B cell (primary cell): Measurements from ENCODE around the gene DNAJC11. TPM values are rescaled to one million over a fixed set of nuclear protein-coding genes. Genes with fewer than 3 reads are reported as not detected.

Source experiments
- ATAC-seq: fragments of 200-7000 bp; cut with Tn5 transposase; one replicate; pipeline ENCODE4 v1.10.0; 2021; ENCODE audit warnings: low read depth, mild to moderate bottlenecking, moderate number of reproducible peaks, moderate library complexity
- CTCF ChIA-PET: fragments of 350-600 bp; sonication (Branson Sonifier 250); formaldehyde crosslinking; loops from one replicate; lab custom pipeline; 2021; ENCODE audit warnings: antibody characterized with exemption, inconsistent platforms; lab: Charles Lee
- POLR2A ChIA-PET: fragments of 350-600 bp; sonication (Branson Sonifier 250); formaldehyde crosslinking; loops from one replicate; lab custom pipeline; 2021; ENCODE audit warnings: antibody characterized with exemption; lab: Charles Lee
- DNase-seq: peaks from one replicate; pipeline ENCODE4 v3.0.0; 2013
- H2AFZ ChIP-seq: 2 replicates; pipeline ENCODE4 v1.6.1; 2012; ENCODE audit warnings: mild to moderate bottlenecking, low read depth, low read length; ENCODE audit not compliant: insufficient read depth, poor library complexity, severe bottlenecking
- H3K27ac ChIP-seq, 2 donors: 1 replicate in 1 of 2; 2 replicates in 1 of 2; pipeline ENCODE4 v1.5.1; 2012 to 2013; ENCODE audit warnings: low read length in 2 of 2, mild to moderate bottlenecking in 2 of 2, moderate library complexity in 1 of 2
- H3K27me3 ChIP-seq, 4 experiments: fragments of 200-600 bp in 1 of 4; sonication (generic) in 1 of 4; replicated peaks in 1 of 4; 1 replicate in 2 of 4; 2 replicates in 2 of 4; pipeline versions ENCODE4 v1.6.1 to v1.7.0; 2013 to 2016; ENCODE audit warnings: low read length in 3 of 4, mild to moderate bottlenecking in 2 of 4, mixed read lengths in 1 of 4, moderate library complexity in 1 of 4; ENCODE audit not compliant: insufficient read depth in 4 of 4, control insufficient read depth in 3 of 4; ENCODE audit errors: control extremely low read depth in 1 of 4
- H3K36me3 ChIP-seq, 2 experiments: replicated peaks in 1 of 2; 1 replicate in 1 of 2; 2 replicates in 1 of 2; pipeline versions ENCODE4 v1.6.1 to v1.7.1; 2013; ENCODE audit warnings: low read length in 1 of 2; ENCODE audit not compliant: insufficient read depth in 2 of 2, control insufficient read depth in 1 of 2; ENCODE audit errors: control extremely low read depth in 1 of 2, extremely low read depth in 1 of 2
- H3K4me1 ChIP-seq, 2 donors: fragments of 200-600 bp in 1 of 2; sonication (generic) in 1 of 2; 1 replicate in 1 of 2; 2 replicates in 1 of 2; pipeline versions ENCODE4 v1.5.1 to v1.6.1; 2013 to 2017; ENCODE audit warnings: low read length in 2 of 2; ENCODE audit not compliant: control insufficient read depth in 2 of 2, insufficient read depth in 2 of 2
- H3K4me2 ChIP-seq: replicated peaks from 2 replicates; pipeline ENCODE3; 2012; ENCODE audit warnings: mild to moderate bottlenecking, low read depth, low read length; ENCODE audit not compliant: poor library complexity, severe bottlenecking
- H3K4me3 ChIP-seq, 5 experiments: fragments of 200-600 bp in 1 of 5; sonication (generic) in 1 of 5; 1 replicate in 3 of 5; 2 replicates in 2 of 5; pipeline versions ENCODE4 v1.5.1 to v1.7.0; 2011 to 2016; ENCODE audit warnings: low read length in 4 of 5, mild to moderate bottlenecking in 4 of 5, low read depth in 2 of 5, control low read depth in 1 of 5, moderate library complexity in 1 of 5; ENCODE audit not compliant: insufficient read depth in 1 of 5; ENCODE audit errors: control extremely low read depth in 1 of 5, extremely low read depth in 1 of 5
- H3K79me2 ChIP-seq: fragments of 200-600 bp; sonication (generic); one replicate; pipeline ENCODE4 v1.6.0; 2016; ENCODE audit warnings: low read length; ENCODE audit not compliant: control insufficient read depth, insufficient read depth
- H3K9ac ChIP-seq: fragments of 200-600 bp; sonication (generic); 2 replicates; pipeline ENCODE4 v1.6.1; 2017; ENCODE audit warnings: mild to moderate bottlenecking, low read length, moderate library complexity
- H3K9me3 ChIP-seq, 3 donors: one replicate each; pipeline versions ENCODE4 v1.6.1 to v1.7.1; 2013; ENCODE audit warnings: low read length in 2 of 3; ENCODE audit not compliant: control insufficient read depth in 2 of 3, insufficient read depth in 1 of 3; ENCODE audit errors: control extremely low read depth in 1 of 3
- H4K20me1 ChIP-seq: 2 replicates; pipeline ENCODE4 v1.6.0; 2012; ENCODE audit warnings: mild to moderate bottlenecking, low read length; ENCODE audit not compliant: insufficient read depth, control insufficient read depth, poor library complexity, severe bottlenecking
- H3K27ac Mint-ChIP-seq: one replicate; pipeline ENCODE4 v1.8.0; 2021; ENCODE audit warnings: mixed read lengths
- H3K27me3 Mint-ChIP-seq: one replicate; pipeline ENCODE4 v1.8.0; 2021; ENCODE audit warnings: mixed read lengths
- H3K4me1 Mint-ChIP-seq: one replicate; pipeline ENCODE4 v1.8.0; 2021; ENCODE audit warnings: mixed read lengths
- H3K4me3 Mint-ChIP-seq: one replicate; pipeline ENCODE4 v1.8.0; 2021; ENCODE audit warnings: mixed read lengths
- H3K9me3 Mint-ChIP-seq: one replicate; pipeline ENCODE4 v1.8.0; 2022; ENCODE audit warnings: mixed read lengths; ENCODE audit not compliant: insufficient read depth
- CTCF ChIP-seq: fragments of 200-600 bp; IDR thresholded peaks from one replicate; pipeline ENCODE4 v1.8.0; 2022; ENCODE audit warnings: antibody characterized with exemption, mild to moderate bottlenecking
- EZH2 ChIP-seq: IDR thresholded peaks from 2 replicates; pipeline ENCODE4 v1.6.1; 2012; ENCODE audit warnings: borderline replicate concordance, low read depth, mild to moderate bottlenecking, moderate library complexity, low read length; ENCODE audit not compliant: insufficient read depth, poor library complexity, severe bottlenecking
- WGBS: methylation state at CpG from one replicate; pipeline ENCODE4 v1.1.5; 2013; ENCODE audit warnings: missing lambda C conversion rate; ENCODE audit not compliant: insufficient coverage; 5-methylcytosine and 5-hydroxymethylcytosine counted together
- intact Hi-C: fragments of 100-400 bp; cut with micrococcal nuclease; formaldehyde crosslinking; loops from one replicate; pipeline ENCODE4 v1.10.0; 2022
- polyA plus RNA-seq: library from polyadenylated mRNA; depleted of rRNA; stranded (reverse); fragments of >200 nt; gene quantifications from 2 replicates; pipeline ENCODE4 v1.2.3, GENCODE V29; 2012
- total RNA-seq, 2 donors: library from RNA; stranded (reverse); fragments of 120-200 nt in 1 of 2; gene quantifications; 1 replicate in 1 of 2; 2 replicates in 1 of 2; pipeline versions ENCODE4 v1.2.3 to v1.2.4, GENCODE V29; 2013 to 2022

DNAJC11 gene
- total and polyA plus RNA-seq, 2 donors (not counting 1 experiment from before 2014, with no cell fraction given), result 29.2 to 51.6 TPM

- H3K79me2 ChIP-seq, result peaks cover 64% of the 10 kb centered on the region
- H3K9ac ChIP-seq, result no peak overlapping the region
- H3K4me2 ChIP-seq, result no peak overlapping the region
- no peak overlapping the region for H3K27ac ChIP-seq
- Mint-ChIP-seq H3K27me3 (no peaks in the 10 kb centered on the region), H3K4me1 (peaks cover 17% of the 10 kb centered on the region), H3K4me3 (no peak overlapping the region), H3K9me3 (no peaks in the 10 kb centered on the region), H3K27ac (no peak overlapping the region)
- CTCF ChIA-PET, result no interaction called here
- DNase-seq, result no peak
- no peak overlapping the region for H2AFZ ChIP-seq
- intact Hi-C loops, result no loop called here
- H3K36me3 ChIP-seq, result peaks cover 4 to 6% of the 10 kb centered on the region in 2 experiments
- H3K4me3 ChIP-seq, result no peak overlapping the region
- H3K27me3 ChIP-seq, result no peaks in the 10 kb centered on the region
- H4K20me1 ChIP-seq, result peaks cover 48% of the 10 kb centered on the region
- ATAC-seq, result no peak
- H3K4me1 ChIP-seq, result peaks cover 5 to 6% of the 10 kb centered on the region in 2 donors
- POLR2A ChIA-PET, result no interaction called here
- no peaks in the 10 kb centered on the region for H3K9me3 ChIP-seq
- TF ChIP-seq CTCF, result no peak
- TF ChIP-seq EZH2, result no peak
- 100% methylated on average over 1 of the region's 2 CpGs for WGBS
Measured at GRCh38 chr1:6695868-6696267, 5.7 kb downstream of the DNAJC11 start.

GRCh38 chr1:6694121-6694713, 7.4 kb downstream of the DNAJC11 start:
- peaks cover 4 to 6% of the 10 kb centered on the region in 2 experiments for H3K36me3 ChIP-seq
- ChIA-PET POLR2A (no interaction called here), CTCF (interaction anchor here (0.7 kb wide), 1 partner anchor 14 kb away, joined by 3 read pairs; no protein-coding TSS in a partner anchor)
- Mint-ChIP-seq H3K4me1 (peaks cover 5% of the 10 kb centered on the region), H3K27ac (no peak overlapping the region), H3K4me3 (no peak overlapping the region), H3K9me3 (no peaks in the 10 kb centered on the region), H3K27me3 (no peaks in the 10 kb centered on the region)
- no peaks in the 10 kb centered on the region for H3K27me3 ChIP-seq
- no peak overlapping the region for H3K27ac ChIP-seq
- H4K20me1 ChIP-seq, result peaks cover 50% of the 10 kb centered on the region
- H3K4me3 ChIP-seq, result no peak overlapping the region
- peaks cover 64% of the 10 kb centered on the region for H3K79me2 ChIP-seq
- TF ChIP-seq EZH2, result no peak
- no peak for TF ChIP-seq CTCF
- DNase-seq, result no peak
- no peaks in the 10 kb centered on the region for H3K9me3 ChIP-seq
- H3K4me2 ChIP-seq, result no peak overlapping the region
- intact Hi-C loops, result no loop called here
- ATAC-seq, result no peak
- H2AFZ ChIP-seq, result no peak overlapping the region
- 98% methylated on average over 8 of the region's 10 CpGs for WGBS
- no peak overlapping the region for H3K9ac ChIP-seq
- no peaks in the 10 kb centered on the region for H3K4me1 ChIP-seq
